ENCODE results near the gene AMER3.

Gene AMER3

DNA sequence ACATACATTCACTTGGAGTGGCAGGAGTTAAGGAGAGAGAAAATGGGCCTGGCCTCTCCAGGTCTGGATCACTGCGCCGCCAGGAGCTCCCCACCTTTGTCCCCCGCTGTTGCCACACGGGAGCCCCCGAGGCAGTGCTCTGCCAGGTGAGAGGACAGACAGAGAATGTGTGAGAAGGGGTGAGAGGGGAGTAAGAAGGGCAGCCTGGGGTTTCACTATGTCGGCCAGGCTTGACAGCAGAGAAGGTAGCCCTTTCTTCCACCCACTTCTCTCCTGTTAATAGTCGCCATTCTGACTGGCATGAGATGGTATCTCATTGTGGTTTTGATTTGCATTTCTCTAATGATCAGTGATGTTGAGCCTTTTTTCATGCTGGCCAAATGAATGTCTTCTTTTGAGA lies 55.1 kb downstream of the AMER3 start:
- no peak for DNase-seq
- Mint-ChIP-seq H3K9me3 (no peaks in the 10 kb centered on the region), H3K4me1 (ENCODE audit: low read depth) (peaks cover 5% of the 10 kb centered on the region), H3K36me3 (ENCODE audit: low read depth) (no peaks in the 10 kb centered on the region), H3K27me3 (peaks cover 12% of the 10 kb centered on the region), H3K4me3 (no peak overlapping the region), H3K27ac (no peak overlapping the region)

DNA sequence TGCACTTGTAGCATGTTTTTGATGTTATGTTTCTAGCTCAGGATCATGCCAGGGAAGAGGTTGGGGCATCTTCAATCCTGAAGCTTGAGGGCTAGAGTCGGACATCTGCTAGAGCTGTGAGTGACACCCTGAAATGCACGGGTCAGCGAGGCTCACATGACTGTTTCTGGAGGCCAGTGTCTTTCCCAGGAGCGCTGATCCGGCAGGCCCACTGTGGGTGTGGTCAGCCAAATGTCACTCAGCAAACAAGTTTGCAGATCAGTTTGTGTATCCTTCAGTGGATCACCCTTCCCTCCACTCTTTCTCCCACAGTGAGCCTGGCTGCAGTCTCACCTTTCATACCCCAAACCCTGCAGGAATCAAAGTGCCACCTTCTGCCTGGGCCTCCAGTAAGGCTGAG lies 58.4 kb downstream of the AMER3 start:
- no peaks in the 10 kb centered on the region for H3K4me1 Mint-ChIP-seq (ENCODE audit: low read depth)
- H3K27me3 Mint-ChIP-seq = peaks cover 15% of the 10 kb centered on the region
- H3K36me3 Mint-ChIP-seq (ENCODE audit: low read depth) = no peaks in the 10 kb centered on the region
- H3K4me3 Mint-ChIP-seq = no peak overlapping the region
- no peak overlapping the region for H3K27ac Mint-ChIP-seq
- DNase-seq = no peak
- no peaks in the 10 kb centered on the region for H3K9me3 Mint-ChIP-seq

DNA sequence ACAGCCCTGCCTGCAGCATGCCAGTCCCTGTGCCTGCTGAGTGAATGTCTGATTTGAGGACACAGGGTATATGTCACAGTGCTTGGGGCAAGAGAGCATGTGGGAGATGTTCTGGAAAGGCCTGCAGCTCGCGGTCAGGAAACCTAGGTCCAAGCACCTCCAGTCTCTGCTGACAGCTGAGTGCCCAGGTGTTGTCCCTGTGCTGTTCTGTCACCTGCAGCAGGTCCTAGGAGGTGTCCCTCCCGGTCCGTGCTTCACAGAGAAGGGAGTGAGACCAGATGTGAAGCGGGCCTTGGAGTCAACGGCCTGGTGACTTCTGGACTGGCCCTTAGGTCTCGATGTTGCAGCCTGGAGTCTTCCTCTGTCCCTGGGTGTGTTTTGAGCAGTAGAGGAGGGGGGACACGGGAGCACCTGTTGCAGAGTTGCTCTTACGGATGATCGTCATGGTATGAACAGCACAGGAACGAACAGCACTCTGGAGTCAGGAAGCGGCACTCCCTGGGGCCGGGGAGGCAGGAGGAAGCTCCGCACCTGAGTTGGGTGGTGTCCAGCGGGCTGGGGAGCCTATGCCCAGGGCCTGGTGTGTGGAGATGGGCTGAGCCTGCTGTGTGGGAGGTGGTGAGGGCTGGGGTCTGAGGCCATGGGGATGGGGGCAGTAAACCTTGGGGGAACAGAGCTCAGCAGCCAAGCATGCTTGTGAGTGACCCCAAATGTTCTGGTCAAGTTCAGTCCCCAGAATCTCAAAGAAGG lies 59.8 kb downstream of the AMER3 start:
- Mint-ChIP-seq H3K4me3 (no peak overlapping the region), H3K4me1 (ENCODE audit: low read depth) (no peaks in the 10 kb centered on the region), H3K9me3 (no peaks in the 10 kb centered on the region), H3K27me3 (peaks cover 16% of the 10 kb centered on the region), H3K27ac (no peak overlapping the region), H3K36me3 (ENCODE audit: low read depth) (no peaks in the 10 kb centered on the region)
- DNase-seq = no peak
